Muscle of leg (tissue), 11 donors: ENCODE data around the gene ELMO2. TPM values are rescaled to one million over a fixed set of nuclear protein-coding genes. Genes with fewer than 3 reads are reported as not detected.
A peak's percentile ranks its signal among the peaks of the same experiment; 100 is the strongest.

ENCODE experiments used
- DNase-seq: peaks from one replicate; pipeline ENCODE4 v3.0.0; 2013
- H3K27ac ChIP-seq: one replicate; pipeline ENCODE4 v1.5.1; 2013; ENCODE audit warnings: mild to moderate bottlenecking, low read length, control low read depth
- H3K27me3 ChIP-seq: one replicate; pipeline ENCODE4 v1.6.1; 2013; ENCODE audit warnings: low read length; ENCODE audit not compliant: control insufficient read depth, insufficient read depth
- H3K36me3 ChIP-seq: one replicate; pipeline ENCODE4 v1.6.1; 2013; ENCODE audit warnings: low read length; ENCODE audit not compliant: control insufficient read depth, insufficient read depth
- H3K4me1 ChIP-seq: one replicate; pipeline ENCODE4 v1.6.1; 2013; ENCODE audit warnings: low read length; ENCODE audit not compliant: control insufficient read depth, insufficient read depth
- H3K4me3 ChIP-seq: one replicate; pipeline ENCODE4 v1.5.1; 2013; ENCODE audit warnings: low read length, control low read depth
- H3K9me3 ChIP-seq: replicated peaks from 2 replicates; pipeline ENCODE4 v1.6.1; 2013; ENCODE audit warnings: low read depth, low read length; ENCODE audit not compliant: control insufficient read depth
- WGBS: methylation state at CpG from one replicate; pipeline ENCODE4 v1.1.5; 2013; ENCODE audit warnings: missing lambda C conversion rate; ENCODE audit not compliant: insufficient coverage; 5-methylcytosine and 5-hydroxymethylcytosine counted together
- polyA plus RNA-seq, 8 donors: library from polyadenylated mRNA; unstranded; fragments of 120-200 nt; gene quantifications; one replicate each; pipeline versions ENCODE4 v1.2.1 to v1.2.3, GENCODE V29; 2013; ENCODE audit warnings: inconsistent platforms in 1 of 8, low replicate concordance in 1 of 8; ENCODE audit not compliant: insufficient read length in 8 of 8, insufficient read depth in 1 of 8
- total RNA-seq: library from RNA; stranded (reverse); fragments of 120-200 nt; gene quantifications from one replicate; pipeline ENCODE4 v1.2.4, GENCODE V29; 2013

The ELMO2 gene
- total and polyA plus RNA-seq, 9 donors = 30.1 to 47.6 (median 40.3) TPM

DNA sequence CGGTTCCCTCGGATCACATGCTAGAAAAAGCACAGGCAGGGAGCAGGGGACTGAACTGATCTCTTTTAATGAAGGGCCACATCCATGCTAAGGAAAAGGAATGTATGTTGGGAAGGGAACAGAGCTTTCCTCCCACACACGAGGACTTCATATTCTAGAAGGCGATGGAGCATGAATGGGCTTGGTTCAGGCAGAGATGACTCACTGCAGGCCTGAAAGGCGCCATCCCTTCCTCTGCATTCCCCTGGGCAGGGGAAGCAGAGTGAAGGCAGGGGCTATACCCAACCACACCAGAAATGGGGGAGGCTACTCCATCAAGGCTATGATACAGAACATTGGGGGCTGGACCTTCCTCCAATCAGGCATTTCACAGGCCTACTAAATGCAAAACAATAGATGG is 30.6 kb downstream of the ELMO2 start:
- Histone ChIP-seq H3K9me3 (no peaks in the 10 kb centered on the region), H3K4me3 (no peak overlapping the region), H3K4me1 (no peaks in the 10 kb centered on the region), H3K36me3 (peaks cover 81% of the 10 kb centered on the region), H3K27me3 (no peaks in the 10 kb centered on the region), H3K27ac (no peak overlapping the region)
- no peak for DNase-seq
- WGBS = 100% methylated on average over 1 of the region's 5 CpGs

DNA sequence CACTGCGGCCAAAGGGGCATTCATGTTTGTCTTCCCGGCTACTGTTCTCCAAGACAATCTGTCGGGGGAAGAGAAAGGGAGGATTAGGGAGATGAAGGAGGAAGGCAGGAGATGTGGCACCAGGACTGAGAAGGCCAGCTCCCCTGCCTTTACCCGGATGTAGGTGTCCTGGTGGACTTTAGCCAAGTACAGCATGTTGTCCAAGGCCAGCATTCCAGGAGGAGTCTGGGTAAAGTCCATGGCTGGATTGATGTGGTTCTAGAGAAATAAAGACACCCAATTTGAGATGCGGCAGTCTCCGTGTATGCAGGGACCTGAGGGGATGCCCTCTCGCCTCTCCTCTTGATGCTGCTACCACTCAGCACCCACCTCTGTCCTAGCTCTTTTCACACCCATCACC is 32.0 kb downstream of the ELMO2 start:
- no peaks in the 10 kb centered on the region for H3K9me3 ChIP-seq
- no peak for DNase-seq
- peaks cover 84% of the 10 kb centered on the region for H3K36me3 ChIP-seq
- WGBS = 89% methylated on average over 7 of the region's 7 CpGs
- no peaks in the 10 kb centered on the region for H3K4me1 ChIP-seq
- no peak overlapping the region for H3K4me3 ChIP-seq
- H3K27ac ChIP-seq = no peak overlapping the region
- H3K27me3 ChIP-seq = no peaks in the 10 kb centered on the region

DNA sequence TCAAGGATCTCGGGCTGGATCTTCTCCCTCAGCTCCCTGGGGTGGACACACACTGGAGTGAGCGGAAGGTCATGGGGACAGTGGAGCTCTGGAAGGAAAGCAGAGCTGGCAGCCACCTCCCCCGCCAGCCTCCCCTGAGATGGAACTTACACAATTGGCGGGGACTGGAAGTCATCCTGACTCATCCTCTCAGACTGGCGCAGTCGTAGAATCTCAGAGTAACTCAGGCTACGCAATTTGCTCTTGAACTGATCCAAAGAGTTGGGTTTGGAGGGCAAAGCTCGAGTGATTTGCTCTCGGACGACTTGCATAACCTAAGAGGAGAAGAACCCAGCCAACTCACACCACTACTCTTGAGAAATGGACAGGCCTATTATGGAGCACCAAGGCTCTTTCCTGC is 34.8 kb downstream of the ELMO2 start:
- Histone ChIP-seq H3K36me3 (peaks cover 90% of the 10 kb centered on the region), H3K27me3 (no peaks in the 10 kb centered on the region), H3K4me1 (no peaks in the 10 kb centered on the region), H3K27ac (no peak overlapping the region), H3K4me3 (no peak overlapping the region), H3K9me3 (no peaks in the 10 kb centered on the region)
- DNase-seq = no peak
- WGBS = 85% methylated on average over 5 of the region's 10 CpGs

DNA sequence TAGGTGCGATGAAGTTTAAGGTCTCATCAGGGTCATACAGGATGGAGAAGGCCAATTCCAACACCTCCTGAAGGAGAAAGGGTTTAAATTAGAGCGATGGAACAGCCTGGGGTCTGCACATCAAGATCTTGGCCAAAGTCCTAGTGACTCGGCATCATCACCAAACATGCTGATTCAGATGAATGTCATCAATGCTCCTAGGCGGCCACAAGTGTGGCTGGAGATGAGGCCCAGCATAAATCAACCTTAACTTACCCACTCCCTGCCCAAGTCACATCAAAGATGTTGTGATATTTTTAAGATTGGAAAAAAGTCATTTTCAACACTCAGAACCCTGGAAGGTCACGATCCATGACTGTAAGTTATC is 37.5 kb downstream of the ELMO2 start:
- no peaks in the 10 kb centered on the region for H3K9me3 ChIP-seq
- WGBS = 93% methylated on average over 2 of the region's 5 CpGs
- peaks cover 76% of the 10 kb centered on the region for H3K36me3 ChIP-seq
- H3K4me1 ChIP-seq = peaks cover 7% of the 10 kb centered on the region
- H3K4me3 ChIP-seq = no peak overlapping the region
- DNase-seq = no peak
- H3K27me3 ChIP-seq = no peaks in the 10 kb centered on the region
- no peak overlapping the region for H3K27ac ChIP-seq

DNA sequence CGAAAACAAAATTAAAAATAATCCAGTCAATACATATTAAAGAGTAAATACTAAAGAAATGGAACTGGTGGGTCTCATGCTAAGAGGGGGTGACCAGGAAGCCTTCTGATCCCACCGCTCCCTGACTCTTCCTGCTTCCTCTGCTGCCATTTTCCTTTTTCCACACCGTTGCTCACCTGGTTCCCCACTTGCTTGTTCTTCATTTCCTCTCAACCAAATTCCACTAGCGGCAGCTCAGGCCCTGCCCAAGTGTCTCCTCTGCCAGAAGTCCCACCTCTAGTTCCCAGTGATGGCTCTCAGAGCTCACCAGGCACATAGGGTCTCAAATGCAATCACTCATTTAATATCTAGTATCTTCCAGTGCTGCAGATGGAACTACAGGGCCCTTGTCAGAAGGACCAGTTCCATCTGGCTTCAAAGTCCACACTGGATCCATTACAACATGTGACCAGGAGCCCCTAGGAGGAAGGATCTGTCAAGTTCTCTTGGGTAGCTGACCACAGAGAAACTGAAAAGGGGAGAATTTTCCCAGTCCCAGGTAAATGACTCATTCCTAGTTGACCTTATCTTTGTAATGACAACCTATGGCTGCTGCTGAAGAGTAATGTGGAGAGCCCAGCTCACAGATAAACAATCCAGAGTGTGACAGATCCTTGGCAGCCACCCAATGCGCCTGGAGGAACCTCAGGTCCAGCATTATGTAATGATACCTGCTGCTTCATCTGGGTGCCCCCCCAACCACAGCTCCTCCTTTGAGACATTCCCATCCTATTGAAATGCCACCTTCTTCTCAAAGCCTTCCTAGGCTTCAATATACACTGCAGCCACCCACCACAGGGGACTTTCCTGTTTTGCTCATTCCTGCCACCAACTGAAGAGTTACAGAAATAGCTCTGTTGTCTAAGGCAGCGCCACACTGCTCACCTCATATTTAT is 38.2 kb downstream of the ELMO2 start:
- no peak overlapping the region for H3K4me3 ChIP-seq
- H3K4me1 ChIP-seq = peaks cover 11% of the 10 kb centered on the region
- no peaks in the 10 kb centered on the region for H3K27me3 ChIP-seq
- no peak overlapping the region for H3K27ac ChIP-seq
- 95% methylated on average over 4 of the region's 6 CpGs for WGBS
- peak; percentile 4 for DNase-seq
- H3K36me3 ChIP-seq = peaks cover 70% of the 10 kb centered on the region
- H3K9me3 ChIP-seq = no peaks in the 10 kb centered on the region

DNA sequence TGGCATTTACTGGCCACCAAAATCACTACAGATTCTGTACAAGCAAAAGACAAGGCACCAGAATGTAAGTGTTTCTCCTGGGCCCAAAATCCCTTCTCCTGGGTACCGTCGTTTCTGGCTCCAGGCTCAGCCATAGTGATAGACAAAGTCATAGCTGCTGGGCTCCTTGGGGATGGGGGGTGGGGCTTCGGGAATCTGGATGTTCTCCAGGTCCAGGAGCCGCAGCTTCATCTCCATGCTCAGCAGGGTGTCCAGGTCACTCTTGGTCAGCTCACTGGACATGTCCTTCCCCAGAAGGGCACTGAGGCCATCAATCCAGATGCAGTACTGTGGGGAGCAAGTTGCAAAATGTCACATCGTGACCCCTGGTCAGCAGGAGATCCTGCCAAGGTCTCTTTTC is 39.2 kb downstream of the ELMO2 start:
- Histone ChIP-seq H3K4me1 (peaks cover 20% of the 10 kb centered on the region), H3K36me3 (peaks cover 67% of the 10 kb centered on the region), H3K9me3 (no peaks in the 10 kb centered on the region), H3K4me3 (no peak overlapping the region), H3K27ac (no peak overlapping the region), H3K27me3 (no peaks in the 10 kb centered on the region)
- 84% methylated on average over 3 of the region's 5 CpGs for WGBS
- peak; percentile 9 for DNase-seq

DNA sequence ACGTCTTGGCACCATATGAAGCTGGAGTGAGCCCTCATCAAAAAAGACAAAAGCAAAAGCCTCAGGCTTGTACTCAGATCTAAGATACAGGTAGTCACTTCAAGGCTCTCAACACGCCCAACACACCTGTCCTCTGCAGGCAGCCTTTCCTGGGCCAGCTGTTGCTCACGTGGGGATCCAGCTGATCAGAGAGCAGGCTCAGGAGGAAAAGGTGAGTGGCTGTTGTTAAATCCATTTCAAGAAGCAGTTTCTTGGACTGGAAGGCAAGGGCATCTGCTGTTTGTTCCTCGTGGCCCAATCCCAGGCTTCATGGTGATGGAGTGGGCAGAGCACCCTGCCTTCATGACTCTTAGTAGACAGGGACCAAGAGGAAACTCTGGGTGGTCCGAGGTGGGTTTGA is 39.6 kb downstream of the ELMO2 start:
- no peaks in the 10 kb centered on the region for H3K9me3 ChIP-seq
- no peaks in the 10 kb centered on the region for H3K27me3 ChIP-seq
- no peak overlapping the region for H3K27ac ChIP-seq
- WGBS = 86% methylated on average over 1 of the region's 5 CpGs
- no peak for DNase-seq
- no peak overlapping the region for H3K4me3 ChIP-seq
- H3K36me3 ChIP-seq = peaks cover 67% of the 10 kb centered on the region
- peaks cover 23% of the 10 kb centered on the region for H3K4me1 ChIP-seq

DNA sequence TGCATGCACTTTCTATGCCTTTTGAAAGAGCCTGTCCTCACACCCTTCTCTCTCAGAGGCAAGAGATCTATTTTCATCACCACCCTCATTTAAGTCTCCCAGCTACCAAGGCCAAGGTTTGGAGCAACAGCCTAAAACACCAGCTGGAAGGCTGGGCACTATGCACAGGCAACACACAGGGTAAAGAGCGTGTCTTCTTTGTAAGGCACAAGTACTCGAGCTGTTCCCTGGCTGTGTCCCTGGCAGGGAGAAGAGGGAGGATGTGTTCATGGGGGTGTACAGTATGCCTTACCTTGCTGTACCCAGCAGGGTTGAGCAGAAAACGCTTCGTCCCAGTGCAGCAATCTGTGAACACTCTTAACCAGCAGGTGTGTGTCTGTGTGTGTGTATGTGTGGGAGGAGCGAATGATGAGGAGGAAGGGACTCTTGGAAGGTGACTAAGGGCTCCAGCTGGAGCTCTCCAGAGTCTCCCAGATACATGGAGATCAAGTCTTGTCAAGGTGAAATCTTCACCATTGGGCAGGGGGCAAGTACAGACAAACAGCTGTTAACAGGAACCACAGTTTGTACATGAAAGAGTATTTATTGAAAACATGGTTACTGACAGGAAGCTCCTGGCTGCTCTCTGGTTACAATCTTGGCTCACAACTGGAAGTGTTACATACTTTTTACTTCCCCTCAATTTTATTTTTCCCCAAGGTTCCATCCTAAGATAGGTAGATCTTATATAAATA is 40.8 kb downstream of the ELMO2 start:
- no peaks in the 10 kb centered on the region for H3K9me3 ChIP-seq
- no peak overlapping the region for H3K27ac ChIP-seq
- no peak overlapping the region for H3K4me3 ChIP-seq
- peak; percentile 11 for DNase-seq
- H3K4me1 ChIP-seq = peaks cover 28% of the 10 kb centered on the region
- WGBS = 86% methylated on average over 4 of the region's 5 CpGs
- H3K27me3 ChIP-seq = no peaks in the 10 kb centered on the region
- peaks cover 64% of the 10 kb centered on the region for H3K36me3 ChIP-seq

DNA sequence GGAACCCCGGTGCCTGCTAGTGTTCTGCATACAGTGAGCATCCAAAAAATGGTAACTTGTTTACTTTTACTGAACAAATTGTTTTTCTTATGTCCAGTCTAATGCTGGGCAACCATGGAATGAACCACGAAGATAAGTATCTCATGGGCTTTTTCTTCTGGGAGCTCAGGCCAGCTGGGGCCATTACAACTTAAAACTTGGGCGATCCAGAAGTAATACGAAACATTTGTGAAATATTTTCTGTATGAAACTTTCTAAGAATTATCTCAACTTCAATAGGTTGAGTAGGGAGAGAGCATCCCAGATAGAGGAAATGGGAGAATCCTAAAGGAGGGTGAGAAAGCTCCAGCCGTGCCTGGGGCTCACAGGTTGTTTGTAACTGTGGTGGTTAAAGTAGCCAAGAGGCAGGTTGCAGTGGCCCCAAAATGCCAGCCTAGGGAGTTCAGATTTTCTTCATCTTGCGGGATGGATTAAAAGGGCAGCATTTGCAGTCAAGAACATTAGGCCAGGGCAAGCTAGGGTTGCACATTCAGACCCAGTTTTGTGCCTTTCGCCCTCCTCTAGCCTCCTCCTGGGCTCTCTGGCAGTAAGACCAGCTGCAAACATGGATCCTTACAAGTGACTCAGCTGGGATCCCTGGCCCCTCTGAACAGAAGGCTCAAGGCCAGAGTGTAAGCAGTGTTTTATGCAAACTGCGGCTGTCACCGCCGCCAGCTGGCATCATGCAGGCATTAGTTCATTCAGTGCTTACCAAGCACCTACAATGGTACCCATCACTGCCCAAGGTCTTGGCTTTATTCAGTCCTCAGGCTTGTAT is 41.5 kb downstream of the ELMO2 start:
- peak; percentile 20 for DNase-seq
- H3K9me3 ChIP-seq = no peaks in the 10 kb centered on the region
- WGBS = 64% methylated on average over 8 of the region's 10 CpGs
- H3K27me3 ChIP-seq = no peaks in the 10 kb centered on the region
- H3K27ac ChIP-seq = peak overlapping the region; percentile 97
- peaks cover 59% of the 10 kb centered on the region for H3K36me3 ChIP-seq
- peak overlapping the region; percentile 80 for H3K4me3 ChIP-seq
- H3K4me1 ChIP-seq = peaks cover 28% of the 10 kb centered on the region
